ENCODE results near the gene URB1.
"Not testable (repeated sequence)": the region's sequence is repeated elsewhere in the genome, so short reads cannot be mapped to it uniquely, and the experiment has no call there.

The URB1 gene

GRCh38 chr21:32370998-32371766 lies 21.6 kb downstream of the URB1 start:
- no peak for DNase-seq (ENCODE audit: low read depth)

GRCh38 chr21:32368961-32369360 lies 23.9 kb downstream of the URB1 start:
- DNase-seq (ENCODE audit: low read depth): not testable (repeated sequence)

GRCh38 chr21:32368386-32368785 lies 24.4 kb downstream of the URB1 start:
- no peak for DNase-seq (ENCODE audit: low read depth)

- DNase-seq (ENCODE audit: low read depth): no peak
These were observed 25.7 kb downstream of the URB1 start for GRCh38 chr21:32367158-32367557.

GRCh38 chr21:32366191-32366590 lies 26.6 kb downstream of the URB1 start:
- DNase-seq (ENCODE audit: low read depth): no peak

- no peak for DNase-seq (ENCODE audit: low read depth)
These were observed 28.0 kb downstream of the URB1 start for GRCh38 chr21:32364796-32365195.

GRCh38 chr21:32364387-32364786 lies 28.4 kb downstream of the URB1 start:
- DNase-seq (ENCODE audit: low read depth): no peak

GRCh38 chr21:32360401-32360975 lies 32.3 kb downstream of the URB1 start:
- no peak for DNase-seq (ENCODE audit: low read depth)

GRCh38 chr21:32359719-32360260 lies 33.0 kb downstream of the URB1 start:
- no peak for DNase-seq (ENCODE audit: low read depth)

- DNase-seq (ENCODE audit: low read depth): no peak
These were observed 35.9 kb downstream of the URB1 start for GRCh38 chr21:32356874-32357395.

GRCh38 chr21:32353002-32353711 lies 39.7 kb downstream of the URB1 start:
- no peak for DNase-seq (ENCODE audit: low read depth)

- no peak for DNase-seq (ENCODE audit: low read depth)
These were observed 40.3 kb downstream of the URB1 start for GRCh38 chr21:32352526-32352925.

- DNase-seq (ENCODE audit: low read depth): no peak
These were observed 41.4 kb downstream of the URB1 start for GRCh38 chr21:32351428-32351827.

- DNase-seq (ENCODE audit: low read depth): no peak
These were observed 41.8 kb downstream of the URB1 start for GRCh38 chr21:32350981-32351380.

GRCh38 chr21:32350211-32350980 lies 42.4 kb downstream of the URB1 start:
- no peak for DNase-seq (ENCODE audit: low read depth)

GRCh38 chr21:32349333-32349944 lies 43.4 kb downstream of the URB1 start:
- DNase-seq (ENCODE audit: low read depth): no peak

- DNase-seq (ENCODE audit: low read depth): no peak
These were observed 44.0 kb downstream of the URB1 start for GRCh38 chr21:32348604-32349332.

- DNase-seq (ENCODE audit: low read depth): no peak
These were observed 44.8 kb downstream of the URB1 start for GRCh38 chr21:32347977-32348376.

GRCh38 chr21:32347351-32347750 lies 45.5 kb downstream of the URB1 start:
- no peak for DNase-seq (ENCODE audit: low read depth)

GRCh38 chr21:32346951-32347350 lies 45.9 kb downstream of the URB1 start:
- no peak for DNase-seq (ENCODE audit: low read depth)

Data from stimulated activated CD8-positive, alpha-beta memory T cell treated with anti-CD3 and anti-CD28 coated beads, Interleukin-12 subunit alpha, Interleukin-12 subunit beta, amount 100 ng/mL, for 1 hour (primary cell).